Lower lobe of right lung (tissue), 2 donors: ENCODE measurements around the gene SIRPB2. TPM values are rescaled to one million over a fixed set of nuclear protein-coding genes. Genes with fewer than 3 reads are reported as not detected.

ENCODE experiments used
- ATAC-seq, 2 donors: fragments of 200-7000 bp; cut with Tn5 transposase; one replicate each; pipeline ENCODE4 v1.9.1; 2020 to 2022; ENCODE audit warnings: mild to moderate bottlenecking in 2 of 2, moderate library complexity in 2 of 2
- DNase-seq: peaks from one replicate; pipeline ENCODE4 v3.0.0-alpha.2; 2020
- H3K27ac ChIP-seq: fragments of 200-600 bp; one replicate; pipeline ENCODE4 v1.8.0; 2022
- H3K27me3 ChIP-seq: fragments of 200-600 bp; one replicate; pipeline ENCODE4 v1.8.0; 2022; ENCODE audit warnings: low read depth
- H3K36me3 ChIP-seq: fragments of 200-600 bp; one replicate; pipeline ENCODE4 v1.8.0; 2022; ENCODE audit warnings: mild to moderate bottlenecking
- H3K4me1 ChIP-seq: fragments of 200-600 bp; one replicate; pipeline ENCODE4 v1.8.0; 2022
- H3K4me3 ChIP-seq: fragments of 200-600 bp; one replicate; pipeline ENCODE4 v1.8.0; 2022; ENCODE audit warnings: mild to moderate bottlenecking
- H3K9me3 ChIP-seq: fragments of 200-600 bp; one replicate; pipeline ENCODE4 v1.8.0; 2022
- intact Hi-C: fragments of 100-400 bp; cut with DNase I; formaldehyde crosslinking; loops from one replicate; pipeline ENCODE4 v1.11.0; 2022
- total RNA-seq: library from RNA; stranded (reverse); fragmentation: NEBNext Ultra II Directional; extraction: Animal tissue kit (Norgen Biotek cat#: 25700); gene quantifications from one replicate; pipeline ENCODE4 v1.2.1, GENCODE V29; 2021
- TF ChIP-seq, protein P1 (sequence below): fragments of 200-600 bp; IDR thresholded peaks from one replicate; pipeline ENCODE4 v1.8.0; 2022; ENCODE audit warnings: antibody characterized with exemption, mild to moderate bottlenecking
- donor health status: DM: no; HTN: yes; CAD: no; lungs with severe emphysema.

The SIRPB2 gene
- total RNA-seq, 1 donor from 2014 or later = 32.2 TPM

DNA sequence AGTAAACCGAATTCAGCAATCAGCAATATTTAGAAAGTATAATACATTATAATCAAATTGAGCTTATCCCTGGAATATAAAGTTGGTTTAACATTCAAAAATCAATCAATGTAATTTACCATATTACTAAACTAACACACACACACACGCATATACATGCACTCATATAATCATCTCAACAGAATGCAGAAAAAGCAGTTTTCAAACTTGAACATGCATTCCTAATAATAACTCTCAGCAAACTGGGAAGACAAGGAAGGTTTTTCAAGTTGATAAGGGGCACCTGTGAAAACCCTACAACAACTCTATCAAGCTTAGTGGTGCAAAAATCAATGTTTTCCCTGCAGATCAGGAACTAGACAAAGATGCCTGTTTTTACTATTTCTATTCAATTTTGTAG is 4.7 kb downstream of the SIRPB2 start:
- DNase-seq (no peak), ATAC-seq (no peak)
- H3K4me3 ChIP-seq = no peak overlapping the region
- TF ChIP-seq, protein P1, sequence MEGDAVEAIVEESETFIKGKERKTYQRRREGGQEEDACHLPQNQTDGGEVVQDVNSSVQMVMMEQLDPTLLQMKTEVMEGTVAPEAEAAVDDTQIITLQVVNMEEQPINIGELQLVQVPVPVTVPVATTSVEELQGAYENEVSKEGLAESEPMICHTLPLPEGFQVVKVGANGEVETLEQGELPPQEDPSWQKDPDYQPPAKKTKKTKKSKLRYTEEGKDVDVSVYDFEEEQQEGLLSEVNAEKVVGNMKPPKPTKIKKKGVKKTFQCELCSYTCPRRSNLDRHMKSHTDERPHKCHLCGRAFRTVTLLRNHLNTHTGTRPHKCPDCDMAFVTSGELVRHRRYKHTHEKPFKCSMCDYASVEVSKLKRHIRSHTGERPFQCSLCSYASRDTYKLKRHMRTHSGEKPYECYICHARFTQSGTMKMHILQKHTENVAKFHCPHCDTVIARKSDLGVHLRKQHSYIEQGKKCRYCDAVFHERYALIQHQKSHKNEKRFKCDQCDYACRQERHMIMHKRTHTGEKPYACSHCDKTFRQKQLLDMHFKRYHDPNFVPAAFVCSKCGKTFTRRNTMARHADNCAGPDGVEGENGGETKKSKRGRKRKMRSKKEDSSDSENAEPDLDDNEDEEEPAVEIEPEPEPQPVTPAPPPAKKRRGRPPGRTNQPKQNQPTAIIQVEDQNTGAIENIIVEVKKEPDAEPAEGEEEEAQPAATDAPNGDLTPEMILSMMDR = no peak
- no peak overlapping the region for H3K27ac ChIP-seq
- peaks cover 5% of the 10 kb centered on the region for H3K27me3 ChIP-seq
- H3K36me3 ChIP-seq = no peaks in the 10 kb centered on the region
- no peaks in the 10 kb centered on the region for H3K9me3 ChIP-seq
- H3K4me1 ChIP-seq = no peaks in the 10 kb centered on the region
- intact Hi-C loops = no loop called here

DNA sequence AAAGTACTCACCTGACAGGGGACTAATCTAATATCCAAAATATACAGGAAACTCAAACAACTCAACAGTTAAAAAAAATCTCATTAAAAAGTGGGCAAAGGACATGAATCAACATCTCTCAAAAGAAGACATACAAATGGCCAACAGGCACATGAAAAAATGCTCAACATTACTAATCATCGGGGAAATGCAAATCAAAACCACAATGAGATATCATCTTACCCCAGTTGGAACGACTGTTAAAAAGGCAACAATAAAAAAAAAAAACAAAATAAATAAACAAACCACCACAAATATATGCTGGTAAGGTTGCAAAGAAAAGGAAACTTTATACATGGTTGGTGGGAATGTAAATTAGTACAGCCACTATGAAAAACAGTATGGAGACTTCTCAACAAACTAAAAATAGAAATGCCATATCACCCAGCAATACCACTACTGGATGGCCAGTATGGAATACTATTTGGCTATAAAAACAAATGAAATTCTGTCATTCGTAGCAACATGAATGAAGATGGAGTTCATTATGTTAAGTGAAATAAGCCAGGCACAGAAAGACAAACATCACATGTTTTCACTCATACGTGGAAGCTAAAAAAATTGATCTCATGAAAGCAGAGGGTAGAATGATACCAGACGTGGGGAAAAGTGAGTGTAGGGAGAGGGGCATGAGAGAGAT is 6.6 kb downstream of the SIRPB2 start:
- TF ChIP-seq, protein P1 = no peak
- intact Hi-C loops = no loop called here
- Histone ChIP-seq H3K27me3 (peaks cover 5% of the 10 kb centered on the region), H3K9me3 (no peaks in the 10 kb centered on the region), H3K4me3 (no peak overlapping the region), H3K4me1 (no peaks in the 10 kb centered on the region), H3K36me3 (no peaks in the 10 kb centered on the region), H3K27ac (no peak overlapping the region)
- ATAC-seq (no peak), DNase-seq (no peak)

DNA sequence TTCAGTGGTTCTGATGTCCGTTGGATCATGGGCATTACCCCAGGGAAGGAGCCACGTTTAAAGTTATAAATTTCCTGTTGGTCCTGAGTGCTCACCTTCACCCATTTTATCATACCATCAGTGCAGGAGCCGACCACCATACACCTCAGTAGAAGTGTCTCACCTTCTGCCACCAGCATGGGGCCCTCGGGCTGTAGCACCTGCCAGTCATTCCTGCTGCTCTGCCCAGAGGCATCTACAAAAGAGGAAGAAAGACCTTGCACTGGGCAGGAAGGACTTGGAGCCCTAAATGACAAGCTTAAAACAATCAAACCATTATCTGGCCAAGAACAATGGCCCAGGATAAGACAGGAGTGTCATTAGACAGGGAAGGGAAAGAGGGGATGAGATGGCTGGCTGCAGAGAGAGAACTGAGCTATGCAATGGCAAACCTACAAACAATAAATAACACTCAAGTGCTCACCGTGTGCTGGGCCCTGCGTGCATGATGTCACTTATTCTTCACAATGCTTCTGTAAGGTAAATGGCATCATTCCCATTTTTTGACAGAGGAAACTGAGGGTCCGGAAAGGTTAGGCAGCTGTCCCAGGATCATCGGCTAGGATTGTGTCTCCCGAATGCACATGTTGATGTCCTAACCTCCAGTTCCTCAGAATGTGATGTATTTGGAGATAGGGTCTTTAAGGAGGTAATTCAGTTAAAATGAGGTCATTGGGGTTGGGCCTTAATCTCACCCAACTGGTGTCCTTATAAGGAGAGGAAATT is 11.2 kb downstream of the SIRPB2 start:
- intact Hi-C loops = no loop called here

DNA sequence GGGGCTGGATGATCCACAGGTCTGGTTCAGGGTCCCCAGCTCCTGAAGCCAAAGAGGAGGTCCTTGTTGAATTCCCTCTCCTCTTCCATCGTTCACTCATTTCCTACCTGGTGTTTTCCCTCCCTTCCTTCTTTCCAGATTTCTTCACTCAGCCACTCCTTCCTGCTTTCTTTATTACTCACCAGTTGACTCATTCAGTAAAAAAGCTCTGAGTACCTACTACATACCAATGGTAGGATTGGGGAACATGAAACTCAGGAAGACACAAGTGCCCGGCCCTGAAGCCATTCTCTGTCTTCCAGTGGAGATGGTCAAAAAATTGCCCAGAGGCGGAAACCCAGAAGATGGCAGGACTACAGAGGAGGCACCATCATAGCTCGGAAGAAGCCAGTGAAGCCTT is 12.7 kb downstream of the SIRPB2 start:
- no peak overlapping the region for H3K4me3 ChIP-seq
- H3K36me3 ChIP-seq = no peaks in the 10 kb centered on the region
- H3K27ac ChIP-seq = no peak overlapping the region
- intact Hi-C loops = no loop called here
- ATAC-seq = no peak
- TF ChIP-seq, protein P1 = no peak
- H3K27me3 ChIP-seq = peaks cover 5% of the 10 kb centered on the region
- no peaks in the 10 kb centered on the region for H3K4me1 ChIP-seq
- DNase-seq = no peak
- H3K9me3 ChIP-seq = no peaks in the 10 kb centered on the region

More for the DNA sequence above, 11.2 kb downstream of the SIRPB2 start:
- no peaks in the 10 kb centered on the region for H3K9me3 ChIP-seq
- peaks cover 5% of the 10 kb centered on the region for H3K27me3 ChIP-seq
- TF ChIP-seq, protein P1 = no peak
- H3K36me3 ChIP-seq = no peaks in the 10 kb centered on the region
- H3K4me1 ChIP-seq = no peaks in the 10 kb centered on the region
- H3K27ac ChIP-seq = no peak overlapping the region
- peak in 1 of 2 donors; percentile 16 for ATAC-seq
- no peak for DNase-seq
- no peak overlapping the region for H3K4me3 ChIP-seq

DNA sequence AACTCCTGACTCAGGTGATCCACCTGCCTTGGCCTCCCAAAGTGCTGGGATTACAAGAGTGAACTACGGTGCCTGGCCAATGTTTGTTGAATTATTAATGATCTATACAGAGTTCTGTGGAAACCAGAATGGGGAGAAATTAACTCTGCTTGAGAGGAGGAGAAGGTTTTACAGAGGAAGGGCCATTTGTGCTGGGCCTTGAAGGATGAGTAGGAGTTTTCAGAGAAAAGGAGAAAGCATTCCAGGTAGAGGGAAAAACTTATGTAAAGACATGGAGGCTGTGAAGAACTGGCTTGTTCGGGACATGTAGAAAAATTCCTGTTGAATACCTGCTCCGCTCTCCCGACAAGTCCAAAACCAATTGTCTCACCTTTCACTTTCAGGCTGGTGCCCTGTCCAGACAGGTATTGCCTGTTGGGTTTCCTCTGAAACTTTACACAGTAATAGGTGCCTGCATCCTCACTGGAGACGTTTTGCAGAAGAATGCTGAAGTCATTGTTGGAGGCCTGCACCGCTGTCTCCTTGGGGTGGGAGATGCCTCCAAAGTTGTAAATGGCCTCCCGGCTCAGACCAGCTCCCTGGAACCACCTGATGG is 13.2 kb downstream of the SIRPB2 start:
- H3K4me1 ChIP-seq = peaks cover under 1% of the 10 kb centered on the region
- no peak overlapping the region for H3K4me3 ChIP-seq
- peaks cover 4% of the 10 kb centered on the region for H3K27me3 ChIP-seq
- DNase-seq = no peak
- no peak overlapping the region for H3K27ac ChIP-seq
- no peaks in the 10 kb centered on the region for H3K9me3 ChIP-seq
- no peaks in the 10 kb centered on the region for H3K36me3 ChIP-seq
- ATAC-seq = no peak
- TF ChIP-seq, protein P1 = no peak
- intact Hi-C loops = no loop called here
